OCI-LY1 (cell line): ENCODE data around the gene ELK4.

Source experiments
- H2AFZ ChIP-seq: fragments of 200-600 bp; sonication (generic), shearing (Covaris generic); 2 replicates; pipeline ENCODE4 v1.6.0; 2014; ENCODE audit warnings: antibody characterized with exemption, mild to moderate bottlenecking, low read length
- H3F3A ChIP-seq: fragments of 200-600 bp; sonication (generic), shearing (Covaris generic); 2 replicates; pipeline ENCODE4 v1.6.0; 2014; ENCODE audit warnings: mild to moderate bottlenecking, antibody characterized with exemption, low read length, moderate library complexity; ENCODE audit not compliant: insufficient read depth
- H3K27ac ChIP-seq: fragments of 200-600 bp; sonication (generic); 2 replicates; pipeline ENCODE4 v1.5.1; 2014; ENCODE audit warnings: low read length, mixed run types, mild to moderate bottlenecking, low read depth; ENCODE audit not compliant: poor library complexity, severe bottlenecking
- H3K27me3 ChIP-seq: fragments of 200-600 bp; sonication (generic); 2 replicates; pipeline ENCODE4 v1.6.0; 2014; ENCODE audit warnings: antibody characterized with exemption, mild to moderate bottlenecking, low read length, moderate library complexity; ENCODE audit not compliant: insufficient read depth
- H3K36me3 ChIP-seq: fragments of 200-600 bp; sonication (generic); 2 replicates; pipeline ENCODE4 v1.6.1; 2014; ENCODE audit warnings: mild to moderate bottlenecking, antibody characterized with exemption, low read length, moderate library complexity, mixed read lengths; ENCODE audit not compliant: insufficient read depth
- H3K4me1 ChIP-seq: fragments of 200-600 bp; sonication (generic); 2 replicates; pipeline ENCODE4 v1.5.1; 2014; ENCODE audit warnings: mild to moderate bottlenecking, low read length, moderate library complexity; ENCODE audit not compliant: insufficient read depth, severe bottlenecking
- H3K4me2 ChIP-seq: fragments of 200-600 bp; sonication (generic), shearing (Covaris generic); 2 replicates; pipeline ENCODE4 v1.6.1; 2014; ENCODE audit warnings: low read length
- H3K4me3 ChIP-seq: fragments of 200-600 bp; sonication (generic); 2 replicates; pipeline ENCODE4 v1.5.1; 2014; ENCODE audit warnings: low read length, low read depth, mild to moderate bottlenecking, mixed read lengths; ENCODE audit not compliant: poor library complexity, severe bottlenecking
- H3K79me2 ChIP-seq: fragments of 200-600 bp; shearing (Covaris generic); 2 replicates; pipeline ENCODE4 v1.6.1; 2016; ENCODE audit warnings: mixed run types, low read length, mixed read lengths; ENCODE audit not compliant: insufficient read depth
- H3K9ac ChIP-seq: fragments of 200-600 bp; sonication (generic), shearing (Covaris generic); 2 replicates; pipeline ENCODE4 v1.6.1; 2014; ENCODE audit warnings: mild to moderate bottlenecking, low read length, mixed read lengths
- H3K9me2 ChIP-seq: fragments of 200-600 bp; sonication (generic), shearing (Covaris generic); 2 replicates; pipeline ENCODE4 v1.6.1; 2014; ENCODE audit warnings: low read depth, mild to moderate bottlenecking, low read length, mixed read lengths
- H3K9me3 ChIP-seq: fragments of 200-600 bp; shearing (Covaris generic); 2 replicates; pipeline ENCODE4 v1.6.1; 2014; ENCODE audit warnings: low read length, mixed read lengths
- H4K20me1 ChIP-seq: fragments of 200-600 bp; sonication (generic), shearing (Covaris generic); 2 replicates; pipeline ENCODE4 v1.6.0; 2016; ENCODE audit warnings: mild to moderate bottlenecking, low read length; ENCODE audit not compliant: insufficient read depth
- CTCF ChIP-seq: fragments of 200-600 bp; sonication (generic), shearing (Covaris generic); IDR thresholded peaks from 2 replicates; pipeline ENCODE4 v1.5.1; 2017; ENCODE audit warnings: mild to moderate bottlenecking, antibody characterized with exemption, low read length, moderate library complexity, mixed read lengths
- EZH2 ChIP-seq: fragments of 200-600 bp; sonication (generic), shearing (Covaris generic); IDR thresholded peaks from 2 replicates; pipeline ENCODE4 v1.8.0; 2017; ENCODE audit warnings: borderline replicate concordance, mixed run types, mild to moderate bottlenecking, antibody characterized with exemption, low read length, moderate library complexity, mixed read lengths

Gene ELK4

DNA sequence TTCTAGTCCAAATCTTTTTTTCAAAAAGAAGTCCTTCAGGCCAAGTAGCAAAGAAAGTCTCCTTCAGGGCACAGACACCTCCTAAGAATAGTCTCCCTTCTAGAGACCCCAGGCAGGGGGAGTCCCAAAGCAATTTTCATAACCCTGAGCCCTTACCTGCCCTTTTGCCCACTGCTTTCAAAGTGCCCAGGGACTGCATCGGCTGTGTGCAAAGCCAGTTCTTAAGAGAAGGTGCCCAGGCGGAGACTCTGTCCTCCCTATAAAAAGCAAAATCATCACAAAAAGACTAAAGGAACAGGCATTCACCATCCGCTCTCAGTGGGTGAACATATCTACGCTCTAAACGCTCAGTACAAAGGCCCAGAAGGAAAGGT lies 32.2 kb downstream of the ELK4 start:
- Histone ChIP-seq H4K20me1 (no peaks in the 10 kb centered on the region), H3K4me1 (peaks cover 26% of the 10 kb centered on the region), H2AFZ (no peak overlapping the region), H3K9ac (no peak overlapping the region), H3K9me3 (no peaks in the 10 kb centered on the region), H3K36me3 (peaks cover 41% of the 10 kb centered on the region; the same call in 1 of the 2 replicates), H3K27me3 (no peaks in the 10 kb centered on the region), H3K79me2 (no peaks in the 10 kb centered on the region), H3K27ac (peak overlapping the region; percentile 20), H3K4me3 (no peak overlapping the region), H3K4me2 (no peak overlapping the region), H3K9me2 (no peaks in the 10 kb centered on the region), H3F3A (peaks cover 7% of the 10 kb centered on the region)
- TF ChIP-seq EZH2 (no peak), CTCF (no peak)

GRCh38 chr1:205598841-205599668 lies 32.8 kb downstream of the ELK4 start:
- H3K36me3 ChIP-seq = peaks cover 40% of the 10 kb centered on the region; the same call in 1 of the 2 replicates
- H3K27me3 ChIP-seq = no peaks in the 10 kb centered on the region
- H3K9me3 ChIP-seq = no peaks in the 10 kb centered on the region
- peaks cover 32% of the 10 kb centered on the region for H3K4me1 ChIP-seq
- no peak overlapping the region for H3K9ac ChIP-seq
- no peaks in the 10 kb centered on the region for H4K20me1 ChIP-seq
- no peak overlapping the region for H2AFZ ChIP-seq
- H3K27ac ChIP-seq = no peak overlapping the region
- no peak overlapping the region for H3K4me2 ChIP-seq
- TF ChIP-seq EZH2 (no peak), CTCF (no peak)
- H3F3A ChIP-seq = peaks cover 7% of the 10 kb centered on the region
- H3K79me2 ChIP-seq = no peaks in the 10 kb centered on the region
- no peak overlapping the region for H3K4me3 ChIP-seq
- no peaks in the 10 kb centered on the region for H3K9me2 ChIP-seq

GRCh38 chr1:205597691-205598314 lies 34.0 kb downstream of the ELK4 start:
- H3K79me2 ChIP-seq = no peaks in the 10 kb centered on the region
- peaks cover 34% of the 10 kb centered on the region; the same call in 1 of the 2 replicates for H3K36me3 ChIP-seq
- no peak overlapping the region for H3K4me2 ChIP-seq
- H4K20me1 ChIP-seq = no peaks in the 10 kb centered on the region
- H2AFZ ChIP-seq = no peak overlapping the region
- H3F3A ChIP-seq = peaks cover 7% of the 10 kb centered on the region
- no peak overlapping the region for H3K9ac ChIP-seq
- H3K4me3 ChIP-seq = no peak overlapping the region
- H3K9me3 ChIP-seq = no peaks in the 10 kb centered on the region
- peaks cover 44% of the 10 kb centered on the region for H3K4me1 ChIP-seq
- H3K27me3 ChIP-seq = no peaks in the 10 kb centered on the region
- no peak for TF ChIP-seq EZH2
- no peaks in the 10 kb centered on the region for H3K9me2 ChIP-seq
- no peak overlapping the region for H3K27ac ChIP-seq
